GM18499 (cell line): ENCODE data around the gene ZSWIM3.
"Not testable (repeated sequence)": the region's sequence is repeated elsewhere in the genome, so short reads cannot be mapped to it uniquely, and the experiment has no call there.

Source experiments
- ATAC-seq: cut with Tn5 transposase; IDR thresholded peaks from one replicate; pipeline ENCODE4 v1.9.1; 2021; ENCODE audit warnings: moderate number of reproducible peaks; ENCODE audit not compliant: insufficient read depth, unreplicated experiment

The ZSWIM3 gene

GRCh38 chr20:45888681-45889080 lies 31.3 kb downstream of the ZSWIM3 start:
- ATAC-seq = no peak

- no peak for ATAC-seq
Observed at GRCh38 chr20:45890077-45890984, 32.9 kb downstream of the ZSWIM3 start.

GRCh38 chr20:45890985-45891983 lies 33.9 kb downstream of the ZSWIM3 start, which contains the start of the genes CTSA and NEURL2:
CTSA (plus strand) TSS chr20:45891335; CDS start chr20:45891569, 234 bp downstream.
NEURL2 (minus strand) TSS chr20:45891208; CDS start chr20:45890991, 217 bp downstream.
- ATAC-seq = no peak

DNA sequence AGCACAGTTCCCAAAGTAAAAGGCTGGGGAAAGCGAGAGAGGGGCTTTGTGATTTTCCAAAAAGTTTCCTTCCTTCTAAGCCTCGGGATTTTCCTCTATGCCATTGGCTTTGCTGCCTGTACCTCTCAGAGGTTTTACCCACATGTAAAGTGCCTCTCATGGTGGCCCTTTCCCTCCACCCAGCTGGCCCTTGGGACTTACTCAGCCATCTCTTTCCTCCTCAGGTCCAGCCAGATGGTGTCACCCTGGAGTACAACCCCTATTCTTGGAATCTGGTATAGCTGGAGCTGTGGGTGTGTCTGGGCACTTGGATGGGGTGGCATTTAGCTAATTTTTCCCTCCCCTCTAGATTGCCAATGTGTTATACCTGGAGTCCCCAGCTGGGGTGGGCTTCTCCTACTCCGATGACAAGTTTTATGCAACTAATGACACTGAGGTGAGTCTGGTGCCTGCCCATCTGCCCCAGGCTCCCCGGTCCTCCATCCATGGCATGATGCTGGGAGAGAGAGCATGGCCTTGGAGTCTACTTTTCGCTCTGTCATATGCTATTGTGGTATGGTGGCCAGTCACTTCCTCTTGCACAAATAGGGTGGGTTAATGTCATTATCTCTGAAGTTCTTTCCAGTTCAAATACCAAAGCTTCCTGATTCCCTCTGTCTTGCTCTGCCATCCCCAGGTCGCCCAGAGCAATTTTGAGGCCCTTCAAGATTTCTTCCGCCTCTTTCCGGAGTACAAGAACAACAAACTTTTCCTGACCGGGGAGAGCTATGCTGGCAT lies 34.8 kb downstream of the ZSWIM3 start:
- ATAC-seq = no peak

DNA sequence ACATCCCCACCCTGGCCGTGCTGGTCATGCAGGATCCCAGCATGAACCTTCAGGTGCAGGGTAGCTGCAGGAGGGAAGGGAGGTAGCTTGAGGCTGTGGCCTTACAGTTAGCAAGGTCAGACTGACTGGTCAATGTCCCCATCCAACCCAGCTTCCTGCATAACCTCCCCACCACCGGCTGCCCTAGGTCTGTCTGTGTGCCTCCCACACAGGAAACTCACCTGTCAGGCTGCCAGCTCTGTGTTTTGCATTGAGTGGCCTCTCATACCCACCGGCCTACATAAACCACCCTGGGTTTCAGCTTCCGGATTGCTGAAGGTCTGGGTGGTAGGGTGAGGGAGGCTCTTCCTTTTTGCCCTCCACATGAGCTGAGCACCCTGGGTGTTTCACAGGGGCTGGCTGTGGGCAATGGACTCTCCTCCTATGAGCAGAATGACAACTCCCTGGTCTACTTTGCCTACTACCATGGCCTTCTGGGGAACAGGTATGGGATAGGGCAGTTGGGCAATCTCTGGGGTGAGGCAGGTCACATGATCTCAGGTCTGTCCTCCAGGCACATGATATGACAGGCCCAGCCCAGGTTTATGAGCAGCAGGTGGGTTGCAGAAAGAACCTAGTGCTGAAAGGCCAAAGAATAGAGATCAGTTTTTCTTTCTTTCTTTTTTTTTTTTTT lies 35.5 kb downstream of the ZSWIM3 start:
- ATAC-seq = no peak

- no peak for ATAC-seq
Observed at GRCh38 chr20:45893831-45894230, 36.4 kb downstream of the ZSWIM3 start.

DNA sequence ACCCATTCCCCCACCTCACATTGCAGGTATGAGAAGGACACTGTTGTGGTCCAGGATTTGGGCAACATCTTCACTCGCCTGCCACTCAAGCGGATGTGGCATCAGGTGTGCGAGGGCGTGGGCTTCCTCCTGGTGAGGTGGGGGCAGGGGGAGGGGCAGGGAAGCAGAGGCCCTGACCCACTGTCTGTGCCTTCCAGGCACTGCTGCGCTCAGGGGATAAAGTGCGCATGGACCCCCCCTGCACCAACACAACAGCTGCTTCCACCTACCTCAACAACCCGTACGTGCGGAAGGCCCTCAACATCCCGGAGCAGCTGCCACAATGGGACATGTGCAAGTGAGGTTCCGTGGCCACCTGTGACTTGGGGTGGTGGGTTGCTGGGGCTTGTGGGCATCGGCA lies 37.4 kb downstream of the ZSWIM3 start:
- ATAC-seq = no peak

- ATAC-seq = no peak
Observed at GRCh38 chr20:45896641-45897161, 39.3 kb downstream of the ZSWIM3 start.

- no peak for ATAC-seq
Observed at GRCh38 chr20:45897289-45897688, 39.9 kb downstream of the ZSWIM3 start.

GRCh38 chr20:45897692-45898091 lies 40.3 kb downstream of the ZSWIM3 start:
- ATAC-seq = no peak

GRCh38 chr20:45898285-45898684 lies 40.9 kb downstream of the ZSWIM3 start:
- ATAC-seq = no peak

- no peak for ATAC-seq
Observed at GRCh38 chr20:45899046-45899835, 41.8 kb downstream of the ZSWIM3 start.

DNA sequence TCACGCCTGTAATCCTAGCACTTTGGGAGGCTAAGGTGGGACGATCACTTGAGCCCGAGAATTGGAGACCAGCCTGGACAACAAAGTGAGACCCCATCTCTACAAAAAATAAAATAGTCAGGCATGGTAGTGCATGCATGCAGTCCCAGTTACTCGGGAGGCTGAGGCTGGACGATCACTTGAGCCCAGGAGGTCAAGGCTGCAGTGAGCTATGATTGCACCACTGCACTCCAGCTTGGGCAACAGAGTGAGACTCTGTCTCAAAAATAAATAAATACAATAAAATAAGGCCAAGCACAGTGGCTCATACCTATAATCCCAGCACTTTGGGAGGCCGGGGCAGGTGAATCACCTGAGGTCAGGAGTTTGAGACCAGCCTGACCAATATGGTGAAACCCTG lies 43.9 kb downstream of the ZSWIM3 start:
- ATAC-seq = not testable (repeated sequence)

DNA sequence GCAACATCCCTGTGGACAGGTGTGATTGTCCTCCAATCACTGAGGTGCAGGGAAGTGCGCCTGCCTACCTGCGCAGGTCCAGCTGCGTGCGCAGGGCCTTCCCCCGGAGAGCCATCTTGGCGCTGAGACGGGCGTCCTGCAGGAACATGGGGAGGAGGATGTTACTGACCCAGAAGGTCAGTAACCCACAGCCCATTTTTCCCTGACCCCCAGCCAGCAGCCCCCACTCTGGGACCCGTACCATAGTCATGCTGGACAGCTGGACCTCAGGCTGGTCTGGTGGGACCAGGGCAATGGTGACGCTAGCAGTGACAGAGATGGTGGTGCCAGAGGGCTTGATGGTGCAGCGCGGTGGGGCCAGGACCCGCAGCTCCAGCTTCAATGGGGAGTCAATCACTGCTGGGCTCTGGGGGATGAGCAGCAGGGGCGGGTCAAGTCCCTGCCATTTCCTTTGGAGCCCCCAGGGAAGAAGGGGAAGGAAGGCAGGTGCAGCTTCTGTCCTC lies 44.8 kb downstream of the ZSWIM3 start:
- no peak for ATAC-seq

DNA sequence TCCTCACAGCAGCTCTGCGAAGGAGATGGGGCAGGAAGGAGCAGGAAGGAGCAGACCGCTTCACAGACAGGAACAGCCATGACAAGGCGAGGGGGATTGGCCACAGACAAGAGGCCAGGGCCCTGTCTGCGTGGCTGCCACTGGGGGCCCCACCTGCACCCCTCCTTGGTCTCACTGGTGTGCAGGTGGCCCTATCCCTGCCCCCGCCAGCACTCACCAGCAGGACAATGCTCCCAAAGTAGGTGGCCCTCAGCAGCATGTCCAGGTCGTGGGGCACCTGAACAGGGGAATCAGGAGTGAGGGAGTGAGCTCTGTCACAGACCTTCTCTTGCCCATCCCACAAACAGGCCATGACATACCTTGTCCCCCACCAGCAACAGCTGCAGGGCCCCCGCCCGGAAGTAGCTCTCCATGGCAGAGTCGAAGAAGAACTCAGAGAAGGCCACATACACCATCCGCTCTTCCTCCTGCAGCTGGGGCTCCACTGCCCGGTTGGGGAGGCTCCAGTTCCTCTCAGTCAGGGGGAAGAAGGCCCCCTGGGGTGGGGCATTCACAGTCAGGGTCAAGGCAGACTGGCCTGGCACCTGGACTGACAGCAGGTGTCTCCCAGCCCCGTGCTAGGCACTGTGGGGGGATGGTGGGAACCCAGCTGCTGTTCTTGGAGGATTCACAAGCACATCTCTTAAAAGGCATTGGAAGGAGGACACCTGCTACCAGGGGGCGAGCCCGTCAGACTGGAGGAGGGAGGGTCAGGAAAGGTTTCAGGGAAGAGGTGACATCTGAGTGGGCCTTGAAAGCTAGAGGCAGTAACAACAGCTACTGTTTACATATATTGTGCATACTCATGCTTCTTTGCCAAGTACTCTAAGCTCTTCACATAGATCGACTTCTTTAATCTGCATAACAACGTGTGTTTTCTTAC lies 47.4 kb downstream of the ZSWIM3 start:
- no peak for ATAC-seq

GRCh38 chr20:45905505-45906079 lies 48.2 kb downstream of the ZSWIM3 start:
- no peak for ATAC-seq
